HL-60 (cell line): ENCODE results near the gene RAB27A.

Source experiments
- CTCF ChIP-seq: IDR thresholded peaks from one replicate; pipeline ENCODE4 v1.5.1; 2011; ENCODE audit warnings: low read length, control low read depth, inconsistent platforms; ENCODE audit not compliant: insufficient read depth
- GABPA ChIP-seq: IDR thresholded peaks from 2 replicates; pipeline ENCODE4 v1.6.1; 2012; ENCODE audit warnings: low read depth
- POLR2AphosphoS5 ChIP-seq: IDR thresholded peaks from 2 replicates; pipeline ENCODE4 v1.6.1; 2012; ENCODE audit warnings: low read depth
- REST ChIP-seq: IDR thresholded peaks from 2 replicates; pipeline ENCODE4 v1.6.1; 2012; ENCODE audit warnings: low read depth; ENCODE audit not compliant: insufficient replicate concordance

GRCh38 chr15:55284426-55284825, 5.2 kb downstream of the RAB27A start:
- TF ChIP-seq REST (no peak), CTCF (no peak), GABPA (no peak), POLR2AphosphoS5 (no peak)
